ENCODE data around the gene USP4.

Gene USP4

DNA sequence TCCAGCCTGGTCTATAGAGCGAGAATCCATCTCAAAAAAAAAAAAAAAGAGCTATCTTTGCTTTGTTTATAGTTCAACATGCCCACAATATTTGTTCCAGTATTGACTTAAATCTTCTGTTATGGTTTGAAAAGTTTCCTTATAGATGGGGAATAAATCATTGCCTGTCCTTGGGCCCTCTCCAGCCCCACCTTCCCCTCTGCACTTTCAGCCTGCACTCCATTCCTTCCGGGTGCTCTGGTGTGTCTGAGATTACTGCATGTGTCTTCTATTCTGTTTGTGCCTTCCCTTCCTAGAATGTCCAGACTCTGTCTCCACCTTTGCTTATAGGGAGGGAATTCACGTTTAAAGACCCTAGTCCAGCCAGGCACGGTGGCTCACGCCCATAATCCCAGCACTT is 43.5 kb upstream of the USP4 start:
- H3K4me1 ChIP-seq (ENCODE audit: insufficient read depth, low read length, severe bottlenecking): peaks cover 6% of the 10 kb centered on the region
- no peaks in the 10 kb centered on the region for H4K20me1 ChIP-seq (ENCODE audit: insufficient read depth, low read length)
- peaks cover 65% of the 10 kb centered on the region for H3K36me3 ChIP-seq (ENCODE audit: insufficient read depth, low read length)
- H3K9me2 ChIP-seq (ENCODE audit: low read depth, low read length): no peaks in the 10 kb centered on the region
- no peaks in the 10 kb centered on the region for H3F3A ChIP-seq (ENCODE audit: insufficient read depth, low read length)
- H3K9me3 ChIP-seq (ENCODE audit: low read length): peaks cover 13% of the 10 kb centered on the region
- no peak overlapping the region for H2AFZ ChIP-seq (ENCODE audit: low read length)
- no peak overlapping the region for H3K9ac ChIP-seq (ENCODE audit: low read length)
- no peak overlapping the region for H3K27ac ChIP-seq (ENCODE audit: low read depth, low read length, poor library complexity, severe bottlenecking)
- H3K4me2 ChIP-seq (ENCODE audit: low read length): no peak overlapping the region
- H3K79me2 ChIP-seq (ENCODE audit: insufficient read depth, low read length): peaks cover 94% of the 10 kb centered on the region
- H3K4me3 ChIP-seq (ENCODE audit: low read depth, low read length, poor library complexity, severe bottlenecking): no peak overlapping the region
- H3K27me3 ChIP-seq (ENCODE audit: insufficient read depth, low read length): no peaks in the 10 kb centered on the region
- TF ChIP-seq EZH2 (IDR thresholded peaks at IDR 0.05; ENCODE audit: borderline replicate concordance, low read length): no peak
- no peak for TF ChIP-seq CTCF (IDR thresholded peaks at IDR 0.05; ENCODE audit: low read length)

DNA sequence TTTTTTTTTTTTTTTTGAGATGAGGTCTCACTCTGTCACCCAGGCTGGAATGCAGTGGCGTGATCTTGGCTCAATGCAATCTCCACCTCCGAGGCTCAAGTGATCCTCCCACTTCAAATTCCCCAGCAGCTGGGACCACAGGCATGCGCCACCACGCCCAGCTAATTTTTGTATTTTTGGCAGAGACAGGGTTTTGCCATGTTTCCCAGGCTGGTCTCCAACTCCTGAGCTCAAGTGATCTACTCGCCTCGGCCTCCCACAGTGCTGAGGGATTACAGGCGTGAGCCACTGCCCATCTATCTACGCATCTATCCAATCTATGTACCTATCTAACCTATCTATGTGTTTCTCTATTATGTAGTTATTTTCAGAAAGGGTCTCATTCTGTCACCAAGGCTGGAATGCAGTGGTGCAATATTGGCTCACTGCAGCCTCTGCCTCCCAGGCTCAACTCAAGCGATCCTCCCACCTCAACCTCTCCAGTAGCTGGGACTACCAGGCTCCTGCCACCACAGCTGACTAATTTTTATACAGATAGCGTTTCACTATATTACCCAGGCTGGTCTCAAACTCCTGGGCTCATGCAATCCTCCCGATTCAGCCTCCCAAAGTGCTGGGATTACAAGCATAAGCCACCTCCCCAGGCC is 38.5 kb upstream of the USP4 start:
- Histone ChIP-seq H3K4me3 (ENCODE audit: low read depth, low read length, poor library complexity, severe bottlenecking) (no peak overlapping the region), H3K79me2 (ENCODE audit: insufficient read depth, low read length) (peaks cover 87% of the 10 kb centered on the region), H4K20me1 (ENCODE audit: insufficient read depth, low read length) (no peaks in the 10 kb centered on the region), H3K4me2 (ENCODE audit: low read length) (no peak overlapping the region), H3K27ac (ENCODE audit: low read depth, low read length, poor library complexity, severe bottlenecking) (no peak overlapping the region), H2AFZ (ENCODE audit: low read length) (no peak overlapping the region), H3K27me3 (ENCODE audit: insufficient read depth, low read length) (no peaks in the 10 kb centered on the region), H3K36me3 (ENCODE audit: insufficient read depth, low read length) (peaks cover 77% of the 10 kb centered on the region), H3F3A (ENCODE audit: insufficient read depth, low read length) (no peaks in the 10 kb centered on the region), H3K4me1 (ENCODE audit: insufficient read depth, low read length, severe bottlenecking) (no peaks in the 10 kb centered on the region), H3K9ac (ENCODE audit: low read length) (no peak overlapping the region), H3K9me2 (ENCODE audit: low read depth, low read length) (no peaks in the 10 kb centered on the region), H3K9me3 (ENCODE audit: low read length) (peaks cover 13% of the 10 kb centered on the region)
- TF ChIP-seq CTCF (IDR thresholded peaks at IDR 0.05; ENCODE audit: low read length) (no peak), EZH2 (IDR thresholded peaks at IDR 0.05; ENCODE audit: borderline replicate concordance, low read length) (no peak)

- Histone ChIP-seq H3K4me3 (ENCODE audit: low read depth, low read length, poor library complexity, severe bottlenecking) (no peak overlapping the region), H3F3A (ENCODE audit: insufficient read depth, low read length) (no peaks in the 10 kb centered on the region), H3K4me1 (ENCODE audit: insufficient read depth, low read length, severe bottlenecking) (no peaks in the 10 kb centered on the region), H3K9me3 (ENCODE audit: low read length) (peaks cover 10% of the 10 kb centered on the region), H3K4me2 (ENCODE audit: low read length) (no peak overlapping the region), H3K9me2 (ENCODE audit: low read depth, low read length) (no peaks in the 10 kb centered on the region), H3K27ac (ENCODE audit: low read depth, low read length, poor library complexity, severe bottlenecking) (no peak overlapping the region), H3K27me3 (ENCODE audit: insufficient read depth, low read length) (no peaks in the 10 kb centered on the region), H2AFZ (ENCODE audit: low read length) (no peak overlapping the region), H3K9ac (ENCODE audit: low read length) (no peak overlapping the region), H3K79me2 (ENCODE audit: insufficient read depth, low read length) (peaks cover 78% of the 10 kb centered on the region), H4K20me1 (ENCODE audit: insufficient read depth, low read length) (no peaks in the 10 kb centered on the region), H3K36me3 (ENCODE audit: insufficient read depth, low read length) (peaks cover 77% of the 10 kb centered on the region)
- TF ChIP-seq EZH2 (IDR thresholded peaks at IDR 0.05; ENCODE audit: borderline replicate concordance, low read length) (no peak), CTCF (IDR thresholded peaks at IDR 0.05; ENCODE audit: low read length) (no peak)
Observed at GRCh38 chr3:49377483-49377882, 37.6 kb upstream of the USP4 start.
